ENCODE data around the gene FKBP4.

The FKBP4 gene

DNA sequence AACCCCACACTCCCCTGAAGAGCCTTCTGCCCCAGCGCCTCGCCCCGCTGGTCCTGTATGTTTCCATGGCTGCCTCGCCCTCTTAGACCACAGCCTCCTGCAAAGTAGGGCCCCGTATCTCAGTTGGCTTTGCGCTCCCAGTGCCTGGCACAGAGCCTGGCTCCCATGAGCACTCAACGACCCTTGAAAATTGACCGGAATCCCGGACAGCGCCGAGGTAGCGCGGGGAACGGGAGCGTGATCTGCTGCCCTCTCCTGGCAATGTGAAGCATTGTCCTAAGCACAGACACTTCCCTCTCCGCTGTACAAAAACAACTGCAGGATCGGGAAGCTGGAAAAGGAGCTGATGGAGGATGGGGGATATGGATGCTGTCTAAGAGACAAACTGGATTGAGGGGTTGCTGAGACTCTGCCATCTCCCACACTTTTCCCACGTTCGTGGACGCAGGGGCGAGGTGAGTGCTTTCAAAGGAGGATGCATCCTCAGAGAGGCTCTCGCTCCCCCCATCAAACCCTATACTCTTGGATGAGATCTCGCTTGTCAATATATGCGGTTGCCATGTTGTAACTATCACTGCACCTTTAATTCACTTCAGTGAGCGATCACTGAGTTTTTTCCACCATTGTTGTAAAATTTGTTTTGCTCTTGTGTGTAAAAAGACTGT lies 10.7 kb upstream of the FKBP4 start:
- DNase-seq: peak; percentile 61

DNA sequence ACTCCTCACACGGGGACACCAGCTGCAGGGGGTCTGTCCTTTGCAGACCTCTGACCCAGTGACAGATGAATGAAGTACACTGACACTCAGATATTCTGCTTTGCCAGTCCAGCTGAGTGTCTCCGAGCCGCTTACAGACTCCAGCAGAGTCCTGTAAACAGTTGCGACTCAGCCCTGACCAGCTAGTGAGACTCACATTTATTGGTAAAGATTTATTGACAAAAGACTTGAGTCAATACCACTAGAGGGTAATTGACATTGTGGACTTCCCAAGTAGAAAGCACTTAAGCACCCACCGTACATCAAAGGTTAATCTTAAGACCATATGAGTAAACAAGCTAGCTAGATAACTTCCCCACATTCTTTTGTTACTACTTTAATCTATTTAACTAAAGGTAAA lies 9.8 kb upstream of the FKBP4 start:
- no peak for DNase-seq

DNA sequence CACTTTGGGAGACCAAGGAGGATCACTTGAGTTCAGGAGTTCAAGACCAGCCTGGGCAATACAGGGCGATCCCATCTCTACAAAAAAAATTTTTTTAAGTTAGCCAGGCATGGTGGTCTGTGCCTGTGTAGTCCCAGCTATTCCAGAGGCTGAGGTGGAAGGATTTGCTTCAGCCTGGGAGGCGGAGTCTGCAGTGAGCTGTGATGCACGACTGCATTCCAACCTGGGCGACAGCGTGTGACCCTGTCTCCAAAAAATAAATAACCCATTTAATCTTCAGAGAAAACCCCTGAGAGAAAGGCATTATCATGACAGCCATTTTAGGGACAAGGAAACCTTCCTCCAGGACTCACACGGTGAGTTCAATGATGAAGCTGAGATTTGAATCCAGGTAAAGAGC lies 3.7 kb upstream of the FKBP4 start:
- no peak for DNase-seq

DNA sequence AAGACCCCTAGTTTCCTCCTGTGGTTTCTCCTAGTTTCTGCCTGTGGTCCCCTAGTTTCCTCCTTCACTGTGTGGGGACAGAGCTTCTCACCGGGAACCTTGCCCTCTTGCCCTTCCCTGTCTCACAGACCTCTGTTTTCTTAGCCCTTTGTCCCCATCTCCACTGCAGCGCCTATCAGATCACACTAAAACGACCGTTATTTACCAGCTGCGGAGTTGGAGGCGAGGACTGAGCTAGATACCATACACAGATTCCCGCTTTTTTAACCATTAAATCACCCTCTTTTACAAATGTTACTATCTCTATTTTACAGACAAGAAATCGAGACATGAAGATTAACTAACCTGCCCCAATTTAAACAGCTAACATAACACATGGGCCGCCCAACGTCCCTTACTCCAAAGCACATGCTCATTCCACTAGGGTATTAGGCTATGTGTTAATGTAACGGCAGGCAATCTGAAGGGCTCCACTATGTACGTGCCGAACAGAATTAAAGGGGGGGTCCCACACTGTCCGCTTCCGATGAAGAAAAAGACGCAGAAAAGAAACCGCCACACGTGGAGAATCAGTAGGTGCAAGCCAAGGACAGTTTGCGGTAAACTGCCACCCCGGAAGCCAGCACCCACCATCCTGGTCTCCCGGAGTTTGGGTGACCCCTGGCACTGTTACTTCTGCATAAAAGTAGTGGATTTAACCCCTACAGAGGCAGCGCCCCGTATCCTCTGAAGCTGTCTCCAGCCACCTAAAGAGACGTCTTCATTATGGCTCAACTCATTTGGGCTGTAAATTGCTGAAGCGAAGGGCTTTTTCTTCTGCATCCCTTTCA lies 1.9 kb upstream of the FKBP4 start:
- DNase-seq: no peak

DNA sequence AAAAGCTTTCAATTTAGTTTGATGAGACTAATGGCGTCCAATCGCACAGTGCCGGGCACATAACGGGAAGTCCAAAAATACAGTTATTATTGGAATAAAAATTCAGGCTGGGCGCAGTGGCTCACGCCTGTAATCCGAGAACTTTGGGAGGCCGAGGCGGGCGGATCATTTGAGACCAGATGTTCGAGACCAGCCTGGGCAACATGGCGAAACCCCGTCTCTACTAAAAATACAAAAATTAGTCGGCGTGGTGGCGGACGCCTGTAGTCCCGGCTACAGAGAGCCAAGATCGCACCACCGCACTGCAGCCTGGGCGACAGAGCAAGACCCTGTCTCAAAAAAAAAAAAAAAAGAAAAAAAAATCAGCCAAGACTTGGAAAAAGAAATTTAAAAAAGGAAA lies 1.2 kb upstream of the FKBP4 start:
- DNase-seq: no peak

DNA sequence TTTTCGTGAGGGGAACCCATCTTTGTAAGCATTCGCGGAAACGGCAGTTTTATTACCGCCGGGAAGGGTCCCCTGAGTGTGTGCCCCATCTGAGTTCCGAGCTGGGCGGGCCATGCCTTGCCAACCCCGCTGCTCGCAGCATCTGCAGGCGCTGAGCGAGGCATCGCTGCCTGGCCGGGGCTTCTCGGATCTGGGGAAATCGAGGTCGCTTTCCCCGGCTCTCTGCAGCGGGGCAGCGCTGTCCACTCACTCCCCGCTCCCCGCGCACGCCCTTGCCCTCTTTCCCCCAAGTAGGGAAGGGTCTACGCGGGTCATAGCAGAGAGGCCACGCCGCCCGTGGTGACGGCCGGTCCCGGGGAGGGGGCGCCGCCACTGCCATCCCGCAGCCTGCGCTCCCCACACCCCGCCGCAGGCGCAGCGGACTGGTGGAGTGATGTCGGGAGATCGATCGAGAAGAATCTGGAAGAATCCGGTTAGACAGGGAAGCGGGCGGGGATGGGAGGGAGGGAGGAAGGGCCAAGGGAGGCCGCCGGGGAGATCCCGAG lies 507 bp upstream of the FKBP4 start:
- peak; percentile 29 for DNase-seq

DNA sequence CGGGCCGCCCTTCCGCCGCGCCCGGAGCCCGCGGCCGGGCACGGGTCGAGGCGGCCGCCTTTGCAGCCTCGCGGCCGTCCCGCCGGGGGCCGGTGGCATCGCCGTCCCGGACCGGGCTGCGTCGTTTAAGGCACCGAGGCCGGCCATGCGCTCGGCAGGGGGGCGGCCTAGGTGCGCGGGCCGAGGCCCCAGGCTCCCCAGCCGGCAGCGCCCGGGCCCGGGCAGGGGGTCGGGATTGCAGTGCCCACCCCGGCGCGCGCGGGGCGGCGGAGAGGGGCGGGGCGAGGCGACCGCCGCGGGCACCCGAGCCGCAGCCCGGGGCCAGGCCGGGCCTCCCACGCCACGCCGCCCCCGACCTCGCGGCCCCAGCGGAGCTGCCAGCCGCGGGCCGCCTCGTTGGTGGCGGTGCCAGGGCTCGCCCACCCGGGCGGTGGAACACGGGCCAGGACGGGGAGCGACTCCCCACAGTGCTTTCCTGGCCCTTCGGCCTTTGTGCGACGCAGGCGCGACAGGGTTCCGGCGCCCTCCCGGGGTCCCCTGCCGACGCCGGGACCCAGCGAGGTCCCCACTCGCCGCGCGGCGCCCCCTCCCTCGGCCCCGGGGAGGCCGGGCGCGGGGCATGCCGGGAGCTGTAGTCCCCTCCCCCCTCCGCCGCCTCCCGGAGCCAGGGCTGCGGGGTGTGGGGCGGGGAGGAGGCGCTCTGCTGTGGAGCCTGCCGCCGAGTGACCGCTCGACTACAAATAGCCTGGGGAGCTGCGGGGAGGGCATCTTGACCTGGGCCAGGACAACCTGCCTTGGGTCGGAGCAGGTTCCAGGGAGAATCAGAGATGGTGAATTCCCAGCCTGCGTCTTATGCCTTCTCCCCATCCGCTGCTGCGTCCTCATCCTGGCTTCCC lies 769 bp downstream of the FKBP4 start:
- DNase-seq: peak; percentile 78

DNA sequence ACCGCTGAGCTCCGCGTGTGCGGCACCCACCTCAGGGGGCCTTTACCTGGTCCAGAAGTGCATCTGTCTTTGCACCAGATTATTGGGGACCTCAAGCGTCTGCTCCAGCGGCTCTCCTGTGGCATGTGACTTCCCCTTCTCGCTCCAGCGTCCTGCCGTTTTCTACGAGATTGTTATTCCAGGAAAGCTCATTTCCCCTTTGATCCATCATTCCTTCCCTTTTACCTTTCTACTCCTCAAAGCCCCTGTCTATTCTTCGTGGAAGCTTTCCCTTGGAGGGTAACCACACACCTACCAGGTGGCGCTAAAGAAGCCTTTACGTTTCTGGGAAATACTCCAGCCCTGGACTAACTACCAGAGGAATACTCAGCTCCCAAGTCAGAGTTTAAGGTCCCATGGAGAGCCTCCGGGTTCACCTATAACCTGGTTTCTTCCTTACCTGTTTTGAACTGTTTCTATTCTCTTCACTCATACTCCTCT lies 1.5 kb downstream of the FKBP4 start:
- no peak for DNase-seq

DNA sequence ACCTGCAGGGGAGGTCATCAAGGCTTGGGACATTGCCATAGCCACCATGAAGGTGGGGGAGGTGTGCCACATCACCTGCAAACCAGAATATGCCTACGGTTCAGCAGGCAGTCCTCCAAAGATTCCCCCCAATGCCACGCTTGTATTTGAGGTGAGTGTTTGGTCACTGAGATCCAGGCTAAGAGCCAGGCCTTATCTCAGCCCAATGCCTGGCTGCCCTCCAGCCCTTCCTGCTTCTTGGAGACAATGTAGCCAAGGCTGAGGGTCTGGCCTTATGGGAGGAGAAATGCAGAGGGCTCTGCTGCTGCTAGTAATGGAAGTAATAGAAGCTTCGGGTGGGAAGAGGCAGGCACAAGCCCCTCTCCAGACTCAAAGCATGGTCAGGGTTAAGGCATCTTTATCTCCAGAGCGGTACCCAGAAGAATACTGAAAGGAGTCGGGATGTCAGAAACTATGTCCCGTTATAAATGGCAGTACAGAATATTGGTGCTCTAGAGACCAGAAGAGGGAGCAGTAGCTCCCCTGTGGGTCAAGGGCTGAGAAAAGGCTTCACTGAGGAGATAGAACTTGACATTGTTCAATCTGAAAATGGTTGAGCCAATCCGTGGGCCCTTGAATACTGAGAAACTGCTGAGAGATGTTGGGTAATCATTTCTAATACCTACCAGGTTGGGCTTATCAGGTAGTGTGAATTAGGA lies 3.1 kb downstream of the FKBP4 start:
- no peak for DNase-seq

DNA sequence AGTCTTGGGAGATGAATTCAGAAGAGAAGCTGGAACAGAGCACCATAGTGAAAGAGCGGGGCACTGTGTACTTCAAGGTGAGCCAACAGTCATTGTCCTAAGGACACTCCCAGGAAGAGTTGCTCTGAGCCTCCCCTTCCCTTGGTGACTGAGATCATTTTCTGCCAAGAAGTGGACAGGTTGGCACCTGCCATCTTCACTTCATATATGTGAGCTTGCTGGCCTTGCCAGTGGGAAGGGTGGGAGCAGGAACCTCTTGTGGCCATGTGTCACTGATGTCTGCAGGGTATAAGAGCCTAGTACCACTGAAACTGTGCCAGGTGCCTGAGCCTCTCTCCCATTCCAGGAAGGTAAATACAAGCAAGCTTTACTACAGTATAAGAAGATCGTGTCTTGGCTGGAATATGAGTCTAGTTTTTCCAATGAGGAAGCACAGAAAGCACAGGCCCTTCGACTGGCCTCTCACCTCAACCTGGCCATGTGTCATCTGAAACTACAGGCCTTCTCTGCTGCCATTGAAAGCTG lies 5.3 kb downstream of the FKBP4 start:
- DNase-seq: no peak

DNA sequence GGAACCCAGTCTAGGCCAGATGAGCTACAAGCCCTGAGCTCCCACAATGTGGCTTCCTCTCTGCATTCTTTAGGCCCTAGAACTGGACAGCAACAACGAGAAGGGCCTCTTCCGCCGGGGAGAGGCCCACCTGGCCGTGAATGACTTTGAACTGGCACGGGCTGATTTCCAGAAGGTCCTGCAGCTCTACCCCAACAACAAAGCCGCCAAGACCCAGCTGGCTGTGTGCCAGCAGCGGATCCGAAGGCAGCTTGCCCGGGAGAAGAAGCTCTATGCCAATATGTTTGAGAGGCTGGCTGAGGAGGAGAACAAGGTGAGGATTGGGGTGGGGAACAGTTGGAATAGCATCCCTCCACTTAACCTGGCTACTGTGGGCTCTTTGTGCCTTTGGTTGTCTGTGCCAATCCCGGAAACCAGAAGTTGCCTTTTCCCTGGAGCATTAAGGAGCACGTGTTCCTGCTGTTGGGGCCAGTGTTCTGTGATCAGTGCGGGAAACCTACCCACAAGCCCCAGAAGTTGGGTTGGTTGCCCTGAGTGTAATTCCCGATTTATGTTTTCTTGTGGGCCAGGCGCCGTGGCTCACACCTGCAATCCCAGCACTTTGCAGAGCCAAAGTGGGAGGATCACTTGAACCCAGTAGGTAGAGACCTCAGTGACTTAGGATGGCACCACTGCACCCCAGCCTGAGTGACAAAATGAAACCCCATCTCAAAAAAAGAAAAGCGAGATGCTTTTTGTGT lies 6.4 kb downstream of the FKBP4 start:
- no peak for DNase-seq

DNA sequence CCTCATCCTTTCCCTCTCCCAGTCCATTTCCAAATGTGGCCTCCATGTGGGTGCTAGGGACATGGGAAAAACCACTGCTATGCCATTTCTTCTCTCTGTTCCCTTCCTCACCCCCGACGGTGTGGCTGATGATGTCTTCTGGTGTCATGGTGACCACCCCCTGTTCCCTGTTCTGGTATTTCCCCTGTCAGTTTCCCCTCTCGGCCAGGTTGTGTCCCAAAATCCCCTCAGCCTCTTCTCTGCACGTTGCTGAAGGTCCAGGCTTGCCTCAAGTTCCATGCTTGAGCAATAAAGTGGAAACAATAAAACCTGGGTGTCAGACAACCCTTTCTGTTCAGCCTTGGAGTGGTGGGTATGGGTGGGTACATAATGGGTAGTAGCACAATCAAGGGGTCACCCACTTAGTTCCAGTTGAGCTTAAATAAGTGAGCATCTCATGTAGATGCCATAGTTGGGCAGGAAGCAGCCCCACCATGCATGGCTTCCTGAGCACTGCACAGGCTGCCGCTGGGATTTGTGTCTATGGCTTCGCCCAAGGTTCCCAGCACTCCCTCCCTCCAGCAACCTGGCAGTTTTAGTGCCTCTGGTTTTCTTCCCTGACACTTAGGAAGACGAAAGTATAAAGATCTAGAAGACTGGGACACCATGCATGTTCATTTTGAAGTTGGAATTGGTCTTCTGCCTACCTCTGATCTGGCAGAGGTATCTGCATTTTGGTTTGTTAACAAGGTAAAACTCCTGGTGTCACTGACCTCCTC lies 9.0 kb downstream of the FKBP4 start:
- no peak for DNase-seq

DNA sequence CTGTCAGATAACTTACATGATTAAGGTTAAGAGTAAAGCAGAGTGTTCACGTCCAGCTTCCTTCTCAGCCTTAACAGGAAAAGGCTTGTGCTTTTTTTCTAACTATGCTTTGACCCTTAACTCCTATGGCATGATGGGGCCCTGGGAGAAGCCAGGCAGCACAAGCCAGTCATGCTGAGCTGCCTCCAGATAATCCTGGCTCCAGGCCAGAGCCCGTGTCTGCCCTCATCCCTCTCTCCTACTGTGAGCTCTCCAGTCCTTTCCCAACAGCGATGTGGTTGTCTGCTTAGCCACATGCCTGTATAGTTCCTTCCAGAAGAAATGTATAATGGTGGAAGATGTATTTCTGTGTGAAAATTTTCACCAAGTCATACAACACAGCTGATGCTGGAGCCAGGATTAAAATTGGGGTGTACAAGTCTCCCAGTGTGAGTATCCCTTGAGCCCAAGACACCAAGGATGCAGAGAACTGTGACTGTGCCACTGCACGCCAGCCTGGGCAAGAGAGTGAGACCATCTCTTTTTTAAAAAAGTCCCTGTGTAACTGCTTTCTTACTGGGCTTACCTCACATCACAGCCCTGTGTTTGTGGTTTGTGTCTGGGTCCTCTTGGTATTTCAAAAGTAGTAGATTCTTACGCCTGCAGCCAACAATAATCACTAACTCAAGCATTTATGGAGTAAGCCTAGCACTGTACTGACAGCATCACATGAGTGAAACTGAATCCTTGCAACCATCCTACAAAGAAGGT lies 9.8 kb downstream of the FKBP4 start:
- DNase-seq: no peak

DNA sequence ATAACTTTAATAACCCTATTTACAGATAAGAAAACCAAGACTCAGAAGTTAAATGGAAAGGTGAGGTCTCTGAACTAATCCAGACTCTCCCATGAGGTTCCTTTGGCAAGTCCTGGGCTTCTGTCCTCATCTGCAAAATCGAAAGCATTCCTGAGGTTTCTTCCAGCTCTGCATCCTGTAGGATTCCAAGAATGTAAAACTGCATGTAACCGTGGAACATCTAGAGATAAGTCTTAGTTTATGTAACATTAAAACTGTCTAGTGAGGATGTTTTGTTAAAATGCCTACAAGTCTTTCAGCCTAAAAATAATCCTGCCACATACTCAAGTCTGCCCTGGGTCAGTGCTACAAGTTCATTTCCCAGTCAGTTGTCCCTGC lies 10.4 kb downstream of the FKBP4 start:
- DNase-seq: no peak

DNA sequence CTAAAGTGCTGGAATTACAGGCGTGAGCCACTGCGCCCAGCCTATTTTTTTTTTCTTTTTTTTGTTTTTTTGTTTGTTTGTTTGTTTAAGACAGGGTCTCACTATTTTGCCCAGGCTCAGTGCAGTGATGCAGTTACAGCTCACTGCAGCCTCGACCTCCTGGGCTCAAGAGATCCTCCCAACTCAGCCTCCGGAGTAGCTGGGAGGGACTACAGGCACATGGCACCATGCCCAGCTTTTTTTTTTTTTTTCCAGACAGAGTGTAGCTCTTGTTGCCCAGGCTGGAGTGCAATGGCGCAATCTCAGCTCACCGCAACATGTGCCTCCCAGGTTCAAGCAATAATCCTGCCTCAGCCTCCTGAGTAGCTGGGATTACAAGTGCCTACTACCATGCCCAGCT lies 11.9 kb downstream of the FKBP4 start:
- no peak for DNase-seq

DNA sequence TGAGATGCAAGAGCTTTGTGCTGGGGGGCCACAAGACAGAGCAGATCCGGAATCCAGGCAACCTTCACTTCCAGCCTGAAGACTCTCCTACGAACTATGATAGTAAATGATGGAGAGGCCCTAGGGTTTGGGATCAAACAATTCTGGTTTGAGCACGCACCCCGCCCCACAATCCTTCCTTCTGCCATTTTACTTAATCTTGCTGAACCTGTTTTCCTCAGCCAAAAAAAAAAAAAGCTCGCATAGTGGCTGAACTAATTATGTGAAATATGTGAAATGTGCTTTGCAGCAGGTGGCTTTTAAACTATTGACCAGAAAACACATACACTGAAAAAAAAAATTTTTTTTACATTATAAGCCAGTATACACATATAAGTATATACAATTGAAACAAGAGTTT lies 17.0 kb downstream of the FKBP4 start:
- no peak for DNase-seq

DNA sequence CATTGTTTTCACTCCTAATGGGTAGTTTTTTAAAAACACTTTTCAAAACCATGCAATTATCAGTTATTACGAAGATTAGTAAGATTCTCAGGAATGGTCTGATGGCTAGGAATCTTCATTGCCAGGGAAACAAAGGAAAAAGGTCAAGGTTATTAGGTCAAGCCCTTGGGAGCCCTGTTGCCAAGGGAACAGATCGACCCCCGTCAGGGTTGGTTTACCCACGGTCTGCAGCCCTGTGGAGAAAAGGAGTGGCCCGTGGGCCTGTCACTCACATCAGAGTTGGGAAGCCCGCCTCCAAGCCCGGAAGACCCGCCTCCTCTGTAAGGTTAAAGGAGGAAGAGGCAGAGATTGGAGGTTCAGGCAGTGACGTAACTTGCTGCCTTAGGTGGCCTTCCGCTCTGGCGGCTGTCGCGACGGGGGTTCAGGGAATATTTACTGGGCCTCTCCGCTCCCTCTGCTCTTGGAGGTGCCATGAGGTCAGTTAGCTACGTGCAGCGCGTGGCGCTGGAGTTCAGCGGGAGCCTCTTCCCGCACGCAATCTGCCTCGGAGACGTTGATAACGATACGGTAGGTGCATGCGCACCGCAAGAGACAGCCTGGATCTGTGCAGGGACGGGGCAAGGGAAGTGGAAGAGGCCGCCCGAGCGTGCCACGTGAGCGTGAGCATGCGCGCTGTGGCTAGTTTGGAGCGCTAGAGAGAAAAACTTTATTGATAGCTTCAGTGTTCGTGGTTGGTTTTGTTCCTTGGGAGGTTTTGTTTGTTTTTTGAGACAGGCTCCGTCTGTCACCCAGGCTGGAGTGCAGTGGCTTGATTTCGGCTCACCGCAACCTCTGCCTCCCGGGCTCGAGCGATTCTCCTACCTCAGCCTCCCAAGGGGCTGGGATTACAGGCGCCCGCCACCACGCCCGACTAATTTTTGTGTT lies 17.8 kb downstream of the FKBP4 start, which contains the start of gene ITFG2:
ITFG2 (plus strand) TSS at position 379 of the 924 bp plus-strand sequence; CDS start at position 472, 93 bp downstream.
- DNase-seq: peak; percentile 98
